AG09309 (cell line): ENCODE results near the gene FOXC1.

Experiments used
- DNase-seq: peaks from one replicate; pipeline ENCODE4 v3.0.0-alpha.2; 2010; ENCODE audit warnings: low read depth
- H3K4me3 ChIP-seq: 2 replicates; pipeline ENCODE4 v1.5.1; 2011; ENCODE audit warnings: mild to moderate bottlenecking, low read depth, low read length, moderate library complexity; ENCODE audit not compliant: control insufficient read depth
- CTCF ChIP-seq: IDR thresholded peaks from 2 replicates; pipeline ENCODE4 v1.5.1; 2011; ENCODE audit warnings: mild to moderate bottlenecking, low read depth, low read length, inconsistent platforms; ENCODE audit not compliant: insufficient read depth, control insufficient read depth; ENCODE audit errors: missing control alignments

The FOXC1 gene

GRCh38 chr6:1618311-1619097 is 8.8 kb downstream of the FOXC1 start:
- no peak for TF ChIP-seq CTCF
- DNase-seq = no peak
- H3K4me3 ChIP-seq = no peak overlapping the region

GRCh38 chr6:1619098-1619672 is 9.5 kb downstream of the FOXC1 start:
- no peak for TF ChIP-seq CTCF
- no peak for DNase-seq
- no peak overlapping the region for H3K4me3 ChIP-seq

GRCh38 chr6:1619673-1620503 is 10.2 kb downstream of the FOXC1 start:
- TF ChIP-seq CTCF = no peak
- H3K4me3 ChIP-seq = no peak overlapping the region

GRCh38 chr6:1620504-1621069 is 10.9 kb downstream of the FOXC1 start:
- H3K4me3 ChIP-seq = no peak overlapping the region
- TF ChIP-seq CTCF = no peak

More at GRCh38 chr6:1619673-1620503, 10.2 kb downstream of the FOXC1 start:
- DNase-seq = no peak

GRCh38 chr6:1621070-1621701 is 11.5 kb downstream of the FOXC1 start:
- DNase-seq = no peak
- no peak overlapping the region for H3K4me3 ChIP-seq
- TF ChIP-seq CTCF = no peak

More at GRCh38 chr6:1620504-1621069, 10.9 kb downstream of the FOXC1 start:
- no peak for DNase-seq
